GM12878 (cell line): Measurements from ENCODE around the gene DNMT3A. TPM values are rescaled to one million over a fixed set of nuclear protein-coding genes. Genes with fewer than 3 reads are reported as not detected.

ENCODE experiments used
- ATF7 ChIP-seq: fragments of 450-650 bp; IDR thresholded peaks from 2 replicates; pipeline ENCODE4 v1.6.1; 2016; ENCODE audit warnings: low read depth, mild to moderate bottlenecking
- BACH1 ChIP-seq: fragments of 450-650 bp; IDR thresholded peaks from 2 replicates; pipeline ENCODE4 v1.6.1; 2017; ENCODE audit warnings: mild to moderate bottlenecking, borderline replicate concordance
- CHD4 ChIP-seq: fragments of 200-600 bp; sonication (generic); IDR thresholded peaks from 2 replicates; pipeline ENCODE4 v1.6.1; 2016; ENCODE audit warnings: mild to moderate bottlenecking
- JUND ChIP-seq: IDR thresholded peaks from 2 replicates; pipeline ENCODE4 v1.6.1; 2012; ENCODE audit warnings: low read depth, mild to moderate bottlenecking, low read length, improper control_type of control experiment, moderate library complexity
- MEF2B ChIP-seq: fragments of 450-650 bp; IDR thresholded peaks from 2 replicates; pipeline ENCODE4 v1.6.1; 2018; ENCODE audit warnings: mild to moderate bottlenecking, moderate library complexity; ENCODE audit not compliant: partially characterized antibody, poor library complexity, severe bottlenecking
- MXI1 ChIP-seq: fragments of 150-350 bp; IDR thresholded peaks from 2 replicates; pipeline ENCODE4 v1.6.1; 2011; ENCODE audit warnings: low read depth, mild to moderate bottlenecking, inconsistent platforms, low read length, improper control_type of control experiment
- NFIC ChIP-seq: IDR thresholded peaks from 2 replicates; pipeline ENCODE4 v1.6.1; 2012; ENCODE audit warnings: low read depth, mild to moderate bottlenecking, inconsistent platforms, low read length, moderate library complexity
- NR2F1 ChIP-seq: fragments of 450-650 bp; conservative IDR thresholded peaks from 2 replicates; pipeline ENCODE4 v1.6.1; 2017; ENCODE audit warnings: mild to moderate bottlenecking
- PAX5 ChIP-seq: IDR thresholded peaks from 2 replicates; pipeline ENCODE4 v1.6.1; 2011; ENCODE audit warnings: low read depth, low read length, borderline replicate concordance
- POLR2AphosphoS2 ChIP-seq: IDR thresholded peaks from 2 replicates; pipeline ENCODE4 v1.6.1; 2011; ENCODE audit warnings: low read depth, mild to moderate bottlenecking, low read length, improper control_type of control experiment, moderate library complexity
- SREBF2 ChIP-seq: IDR thresholded peaks from 2 replicates; pipeline ENCODE4 v1.6.1; 2012; ENCODE audit warnings: mild to moderate bottlenecking, low read length
- TARDBP ChIP-seq: IDR thresholded peaks from 2 replicates; pipeline ENCODE4 v1.6.1; 2016; ENCODE audit warnings: borderline replicate concordance
- YY1 ChIP-seq: IDR thresholded peaks from 2 replicates; pipeline ENCODE4 v1.6.1; 2011; ENCODE audit warnings: low read depth, mild to moderate bottlenecking, low read length
- ZNF207 ChIP-seq: fragments of 450-650 bp; IDR thresholded peaks from 2 replicates; pipeline ENCODE4 v1.6.1; 2014; ENCODE audit warnings: antibody characterized with exemption, mild to moderate bottlenecking, borderline replicate concordance
- ZSCAN29 ChIP-seq: fragments of 450-650 bp; IDR thresholded peaks from 2 replicates; pipeline ENCODE4 v1.6.1; 2017; ENCODE audit warnings: mild to moderate bottlenecking, moderate library complexity
- polyA plus RNA-seq, 11 experiments: library from polyadenylated mRNA; depleted of rRNA in 4 of 11; unstranded in 6 of 11; stranded (reverse) in 5 of 11; fragments of >200 nt; fragmentation: Nextera tagmentation in 4 of 11; fragmentation: Illumina TruSeq in 1 of 11; extraction: Ambion mirVana in 4 of 11; extraction: Trizol in 1 of 11; gene quantifications; 1 replicate in 1 of 11; 2 replicates in 10 of 11; pipeline versions ENCODE4 v1.2.1 to v1.2.3, GENCODE V29; 2011 to 2016; ENCODE audit warnings: inconsistent platforms in 2 of 11, missing spikeins in 2 of 11, low read depth in 1 of 11
- total RNA-seq, 4 experiments: library from RNA; depleted of rRNA in 3 of 4; stranded (reverse); fragments of >200 nt in 3 of 4; fragmentation: Illumina TruSeq in 1 of 4; extraction: Trizol in 1 of 4; gene quantifications; 2 replicates each; pipeline versions ENCODE4 v1.2.1 to v1.2.3, GENCODE V29; 2013 to 2021
- TF ChIP-seq, protein P1 (sequence below): fragments of 450-650 bp; formaldehyde crosslinking; IDR thresholded peaks from 2 replicates; pipeline ENCODE4 v1.5.0; 2022; ENCODE audit warnings: mild to moderate bottlenecking, missing genetic modification characterization
- TF ChIP-seq, protein P2 (sequence below): IDR thresholded peaks from 2 replicates; pipeline ENCODE4 v1.6.1; 2011; ENCODE audit warnings: borderline replicate concordance, low read depth, mild to moderate bottlenecking, moderate library complexity, mixed read lengths, low read length; ENCODE audit not compliant: insufficient read depth; ENCODE audit errors: extremely low read length
- TF ChIP-seq, protein P3 (sequence below): IDR thresholded peaks from 2 replicates; pipeline ENCODE4 v1.6.1; 2012; ENCODE audit warnings: mild to moderate bottlenecking, low read depth, low read length

The DNMT3A gene
- total and polyA plus RNA-seq, 10 of the 15 experiments (the other 5 are each of a cell fraction or from before 2014, with no cell fraction given), result 7.4 to 51.6 (median 17.4) TPM

DNA sequence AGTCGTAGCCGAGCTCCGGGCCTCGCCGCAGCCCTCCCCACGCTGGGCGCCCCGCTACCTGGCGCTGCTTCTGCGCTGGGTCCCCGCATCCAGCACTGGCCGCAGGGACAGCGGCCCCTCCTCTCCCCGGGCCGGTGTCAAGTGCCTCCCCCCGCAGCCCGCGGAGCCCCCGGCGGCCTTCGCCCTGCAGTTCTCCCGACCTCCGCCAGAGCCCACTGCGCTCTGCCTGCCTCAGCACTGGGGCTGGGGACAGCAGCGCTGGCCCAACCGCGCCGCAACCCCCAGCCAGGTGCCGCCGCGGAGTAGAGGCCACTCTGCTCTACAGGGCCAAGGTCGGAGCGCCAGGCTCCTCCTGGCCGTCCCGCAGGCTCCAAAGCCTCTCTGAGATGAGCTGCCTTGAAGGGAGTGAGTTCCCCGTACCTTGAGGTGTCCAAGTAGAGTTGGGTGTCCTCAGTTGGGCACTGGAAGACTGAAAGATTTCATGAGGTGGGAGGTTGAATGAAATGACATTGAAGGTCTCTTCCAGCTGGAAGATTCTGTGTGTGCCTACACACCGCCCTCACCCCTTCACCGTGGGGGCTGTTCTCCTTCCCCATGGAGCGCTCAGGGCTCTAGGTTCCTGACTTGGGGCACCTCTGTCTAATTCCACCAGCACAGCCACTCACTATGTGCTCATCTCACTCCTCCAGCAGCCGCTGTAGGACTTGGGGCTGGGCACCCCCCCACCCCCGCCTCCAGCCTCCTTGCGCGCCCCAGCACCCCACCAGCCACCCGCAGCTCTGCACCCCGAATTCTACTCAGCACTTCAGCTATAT, 854 bp upstream of the DNMT3A start (continued):
- TF ChIP-seq, protein P1, sequence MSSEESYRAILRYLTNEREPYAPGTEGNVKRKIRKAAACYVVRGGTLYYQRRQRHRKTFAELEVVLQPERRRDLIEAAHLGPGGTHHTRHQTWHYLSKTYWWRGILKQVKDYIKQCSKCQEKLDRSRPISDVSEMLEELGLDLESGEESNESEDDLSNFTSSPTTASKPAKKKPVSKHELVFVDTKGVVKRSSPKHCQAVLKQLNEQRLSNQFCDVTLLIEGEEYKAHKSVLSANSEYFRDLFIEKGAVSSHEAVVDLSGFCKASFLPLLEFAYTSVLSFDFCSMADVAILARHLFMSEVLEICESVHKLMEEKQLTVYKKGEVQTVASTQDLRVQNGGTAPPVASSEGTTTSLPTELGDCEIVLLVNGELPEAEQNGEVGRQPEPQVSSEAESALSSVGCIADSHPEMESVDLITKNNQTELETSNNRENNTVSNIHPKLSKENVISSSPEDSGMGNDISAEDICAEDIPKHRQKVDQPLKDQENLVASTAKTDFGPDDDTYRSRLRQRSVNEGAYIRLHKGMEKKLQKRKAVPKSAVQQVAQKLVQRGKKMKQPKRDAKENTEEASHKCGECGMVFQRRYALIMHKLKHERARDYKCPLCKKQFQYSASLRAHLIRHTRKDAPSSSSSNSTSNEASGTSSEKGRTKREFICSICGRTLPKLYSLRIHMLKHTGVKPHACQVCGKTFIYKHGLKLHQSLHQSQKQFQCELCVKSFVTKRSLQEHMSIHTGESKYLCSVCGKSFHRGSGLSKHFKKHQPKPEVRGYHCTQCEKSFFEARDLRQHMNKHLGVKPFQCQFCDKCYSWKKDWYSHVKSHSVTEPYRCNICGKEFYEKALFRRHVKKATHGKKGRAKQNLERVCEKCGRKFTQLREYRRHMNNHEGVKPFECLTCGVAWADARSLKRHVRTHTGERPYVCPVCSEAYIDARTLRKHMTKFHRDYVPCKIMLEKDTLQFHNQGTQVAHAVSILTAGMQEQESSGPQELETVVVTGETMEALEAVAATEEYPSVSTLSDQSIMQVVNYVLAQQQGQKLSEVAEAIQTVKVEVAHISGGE, result no peak
- TF ChIP-seq TARDBP (0 out of 2 replicates have a peak, but pooled peaks have one; percentile 29), CHD4 (no peak), JUND (no peak), BACH1 (peak; percentile 61), YY1 (peak; percentile 79), NFIC (no peak), MEF2B (peak; percentile 38), NR2F1 (peak; percentile 87), PAX5 (peak; percentile 20; the same call in 1 of the 2 replicates), ATF7 (no peak), SREBF2 (no peak), ZSCAN29 (no peak), MXI1 (peak; percentile 81), ZNF207 (peak; percentile 91), POLR2AphosphoS2 (no peak)
- TF ChIP-seq, protein P2, sequence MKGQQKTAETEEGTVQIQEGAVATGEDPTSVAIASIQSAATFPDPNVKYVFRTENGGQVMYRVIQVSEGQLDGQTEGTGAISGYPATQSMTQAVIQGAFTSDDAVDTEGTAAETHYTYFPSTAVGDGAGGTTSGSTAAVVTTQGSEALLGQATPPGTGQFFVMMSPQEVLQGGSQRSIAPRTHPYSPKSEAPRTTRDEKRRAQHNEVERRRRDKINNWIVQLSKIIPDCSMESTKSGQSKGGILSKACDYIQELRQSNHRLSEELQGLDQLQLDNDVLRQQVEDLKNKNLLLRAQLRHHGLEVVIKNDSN, result no peak
- TF ChIP-seq, protein P3, sequence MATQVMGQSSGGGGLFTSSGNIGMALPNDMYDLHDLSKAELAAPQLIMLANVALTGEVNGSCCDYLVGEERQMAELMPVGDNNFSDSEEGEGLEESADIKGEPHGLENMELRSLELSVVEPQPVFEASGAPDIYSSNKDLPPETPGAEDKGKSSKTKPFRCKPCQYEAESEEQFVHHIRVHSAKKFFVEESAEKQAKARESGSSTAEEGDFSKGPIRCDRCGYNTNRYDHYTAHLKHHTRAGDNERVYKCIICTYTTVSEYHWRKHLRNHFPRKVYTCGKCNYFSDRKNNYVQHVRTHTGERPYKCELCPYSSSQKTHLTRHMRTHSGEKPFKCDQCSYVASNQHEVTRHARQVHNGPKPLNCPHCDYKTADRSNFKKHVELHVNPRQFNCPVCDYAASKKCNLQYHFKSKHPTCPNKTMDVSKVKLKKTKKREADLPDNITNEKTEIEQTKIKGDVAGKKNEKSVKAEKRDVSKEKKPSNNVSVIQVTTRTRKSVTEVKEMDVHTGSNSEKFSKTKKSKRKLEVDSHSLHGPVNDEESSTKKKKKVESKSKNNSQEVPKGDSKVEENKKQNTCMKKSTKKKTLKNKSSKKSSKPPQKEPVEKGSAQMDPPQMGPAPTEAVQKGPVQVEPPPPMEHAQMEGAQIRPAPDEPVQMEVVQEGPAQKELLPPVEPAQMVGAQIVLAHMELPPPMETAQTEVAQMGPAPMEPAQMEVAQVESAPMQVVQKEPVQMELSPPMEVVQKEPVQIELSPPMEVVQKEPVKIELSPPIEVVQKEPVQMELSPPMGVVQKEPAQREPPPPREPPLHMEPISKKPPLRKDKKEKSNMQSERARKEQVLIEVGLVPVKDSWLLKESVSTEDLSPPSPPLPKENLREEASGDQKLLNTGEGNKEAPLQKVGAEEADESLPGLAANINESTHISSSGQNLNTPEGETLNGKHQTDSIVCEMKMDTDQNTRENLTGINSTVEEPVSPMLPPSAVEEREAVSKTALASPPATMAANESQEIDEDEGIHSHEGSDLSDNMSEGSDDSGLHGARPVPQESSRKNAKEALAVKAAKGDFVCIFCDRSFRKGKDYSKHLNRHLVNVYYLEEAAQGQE, result peak; percentile 97
